Myocyte (in vitro differentiated cells): Measurements from ENCODE around the gene CHORDC1. TPM values are rescaled to one million over a fixed set of nuclear protein-coding genes. Genes with fewer than 3 reads are reported as not detected.

ENCODE experiments used
- total RNA-seq: library from RNA; depleted of rRNA; stranded (reverse); fragments of >200 nt; gene quantifications from 2 replicates; pipeline ENCODE4 v1.2.3, GENCODE V29; 2014

Gene CHORDC1
- total RNA-seq, 1 donor from 2014 or later, result 71.5 TPM

Other genes with a start within 250 kb of the CHORDC1 start
- gene TRIM49C, start 191.9 kb downstream of the CHORDC1 start, total RNA-seq, result not detected in 2 replicates
- gene UBTFL1, start 137.1 kb downstream of the CHORDC1 start, total RNA-seq, result 0.11 TPM in 1 of 2 replicates, not detected in the other
- gene NAALAD2, start 88.4 kb downstream of the CHORDC1 start, total RNA-seq, result 0.16 TPM in 1 of 2 replicates, not detected in the other